NCI-H2081 treated with DMSO at 0.1 percent for 48 hours (cell line): ENCODE results near the gene ATP6AP2.
"Not testable (repeated sequence)": the region's sequence is repeated elsewhere in the genome, so short reads cannot be mapped to it uniquely, and the experiment has no call there.

Experiments
- DNase-seq: peaks from one replicate; lab custom pipeline; 2025; lab: John Stamatoyannopoulos, UW

The ATP6AP2 gene

GRCh38 chrX:40575411-40575810 is 5.4 kb upstream of the ATP6AP2 start:
- not testable (repeated sequence) for DNase-seq

DNA sequence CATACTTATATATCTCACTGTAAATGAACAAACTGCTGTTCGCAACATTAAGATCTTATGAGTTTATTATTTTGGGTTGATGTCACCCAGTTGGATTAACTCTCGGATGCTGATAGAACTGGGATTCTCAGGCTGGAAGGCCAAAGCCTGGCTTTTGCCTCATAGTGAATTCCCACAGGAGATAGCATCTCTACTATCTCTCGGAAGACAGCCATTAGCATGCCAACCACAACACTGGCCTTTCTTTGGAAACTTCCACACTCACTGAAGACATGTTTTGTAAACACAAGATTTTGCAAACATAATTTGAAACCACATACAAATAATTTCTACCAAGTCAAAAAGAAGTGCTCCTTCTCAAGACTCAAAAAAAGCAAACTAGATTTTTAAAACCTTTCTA is 4.5 kb upstream of the ATP6AP2 start:
- DNase-seq = no peak

DNA sequence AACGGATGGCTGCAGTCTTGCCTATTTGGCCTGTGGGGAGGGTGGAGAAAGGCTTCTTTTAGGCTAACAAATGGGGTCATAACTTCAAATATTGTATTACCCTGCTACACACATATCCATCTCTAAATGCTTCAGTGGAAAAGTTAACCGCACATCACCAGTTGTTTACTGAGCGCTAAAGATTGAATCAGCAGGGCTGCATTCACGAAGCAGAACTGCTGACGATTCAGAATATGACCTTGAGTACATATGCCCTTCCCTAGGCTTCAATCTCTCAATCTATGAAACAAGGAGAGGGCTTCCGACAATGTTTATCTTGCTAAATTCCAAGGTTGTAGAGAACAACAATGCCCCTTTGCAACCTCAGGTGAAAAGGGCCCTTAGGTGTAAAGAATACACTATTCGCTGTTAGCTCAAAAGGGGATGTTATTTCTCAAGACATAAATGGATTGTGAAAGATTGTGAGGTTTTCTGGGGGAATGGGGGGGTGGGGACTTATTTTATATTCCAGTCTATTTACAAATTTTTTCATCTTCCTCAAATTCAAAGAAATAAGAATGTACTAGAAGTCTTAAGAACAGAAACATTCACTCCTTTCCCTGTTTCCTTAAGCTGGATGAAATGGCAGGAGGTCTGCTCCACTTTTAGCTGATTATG is 2.6 kb upstream of the ATP6AP2 start:
- DNase-seq = no peak

- DNase-seq = no peak
Measured at GRCh38 chrX:40579141-40579540, 1.6 kb upstream of the ATP6AP2 start.

DNA sequence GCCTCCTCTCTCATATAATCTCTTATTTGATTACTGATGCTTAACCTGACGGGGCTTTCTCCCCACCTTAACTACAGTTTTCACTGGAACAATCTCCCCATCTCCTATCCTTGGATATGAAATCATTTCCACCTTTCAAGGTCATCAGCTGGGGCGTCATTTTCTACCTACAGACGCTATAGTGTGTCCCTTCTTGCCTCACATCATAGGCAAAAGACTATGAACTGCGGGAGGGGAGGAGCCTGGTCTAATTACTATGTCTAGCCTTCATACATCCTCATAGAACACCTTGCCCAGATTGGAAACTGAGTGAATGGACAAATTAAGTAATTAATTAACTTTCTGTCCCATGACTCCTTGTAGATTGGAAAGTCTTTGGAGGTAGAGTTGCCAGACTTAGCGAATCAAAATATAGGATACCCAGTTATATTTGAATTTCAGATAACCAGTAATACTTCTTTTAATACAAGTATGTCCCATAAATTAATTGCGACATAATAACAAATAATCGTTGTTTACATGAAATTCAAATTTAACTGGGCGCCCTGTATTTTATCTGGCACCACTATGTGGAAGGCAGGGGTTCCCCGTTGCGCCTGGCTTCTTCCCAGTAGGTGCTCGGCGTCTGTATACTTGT is 752 bp upstream of the ATP6AP2 start:
- DNase-seq = no peak

- DNase-seq = no peak
Measured at GRCh38 chrX:40581336-40581920, 658 bp downstream of the ATP6AP2 start.

- not testable (repeated sequence) for DNase-seq
Measured at GRCh38 chrX:40582178-40582577, 1.4 kb downstream of the ATP6AP2 start.

GRCh38 chrX:40582811-40583210 is 2.0 kb downstream of the ATP6AP2 start:
- DNase-seq = no peak

GRCh38 chrX:40587623-40588022 is 6.9 kb downstream of the ATP6AP2 start:
- DNase-seq = not testable (repeated sequence)

- not testable (repeated sequence) for DNase-seq
Measured at GRCh38 chrX:40589616-40590321, 9.0 kb downstream of the ATP6AP2 start.

DNA sequence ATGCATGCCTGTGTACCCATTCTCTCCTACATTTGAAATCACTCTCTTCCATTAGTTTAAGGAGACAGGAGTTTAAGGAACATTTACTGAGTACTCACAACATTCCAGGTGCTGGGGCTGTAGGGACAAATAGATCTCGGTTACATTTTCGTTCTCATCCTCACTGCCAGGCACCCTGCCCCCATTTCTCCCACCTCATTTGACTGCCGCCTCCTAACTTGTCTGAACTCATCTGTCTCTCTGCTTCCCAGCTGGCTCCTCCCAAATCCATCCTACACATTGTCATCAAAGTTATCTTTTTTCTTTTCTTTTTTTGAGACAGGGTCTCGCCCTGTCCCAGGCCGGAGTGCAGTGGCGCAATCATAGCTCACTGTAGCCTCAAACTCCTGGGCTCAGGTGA is 22.7 kb downstream of the ATP6AP2 start:
- DNase-seq = no peak

- no peak for DNase-seq
Measured at GRCh38 chrX:40607381-40607780, 26.6 kb downstream of the ATP6AP2 start.

DNA sequence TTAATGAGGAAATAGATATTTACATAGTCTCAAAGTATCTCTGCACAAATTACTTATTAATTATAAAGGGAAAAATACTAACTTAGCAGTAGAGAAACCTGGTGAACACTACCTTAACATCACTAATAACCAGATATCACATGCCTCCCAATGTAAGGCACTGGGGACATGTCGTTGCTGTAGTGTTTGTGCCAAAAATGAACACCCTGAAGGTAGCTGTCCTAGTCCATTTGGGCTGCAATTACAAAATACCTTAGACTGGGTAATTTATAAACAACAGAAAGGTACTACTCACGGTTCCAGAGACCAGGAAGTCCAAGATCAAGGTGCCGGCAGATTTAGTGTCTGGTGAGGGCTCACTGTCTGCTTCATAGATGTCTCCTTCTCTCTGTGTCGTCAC is 31.7 kb downstream of the ATP6AP2 start:
- DNase-seq = no peak

GRCh38 chrX:40615976-40616375 is 35.2 kb downstream of the ATP6AP2 start:
- no peak for DNase-seq

- DNase-seq = no peak
Measured at GRCh38 chrX:40617566-40617965, 36.8 kb downstream of the ATP6AP2 start.

DNA sequence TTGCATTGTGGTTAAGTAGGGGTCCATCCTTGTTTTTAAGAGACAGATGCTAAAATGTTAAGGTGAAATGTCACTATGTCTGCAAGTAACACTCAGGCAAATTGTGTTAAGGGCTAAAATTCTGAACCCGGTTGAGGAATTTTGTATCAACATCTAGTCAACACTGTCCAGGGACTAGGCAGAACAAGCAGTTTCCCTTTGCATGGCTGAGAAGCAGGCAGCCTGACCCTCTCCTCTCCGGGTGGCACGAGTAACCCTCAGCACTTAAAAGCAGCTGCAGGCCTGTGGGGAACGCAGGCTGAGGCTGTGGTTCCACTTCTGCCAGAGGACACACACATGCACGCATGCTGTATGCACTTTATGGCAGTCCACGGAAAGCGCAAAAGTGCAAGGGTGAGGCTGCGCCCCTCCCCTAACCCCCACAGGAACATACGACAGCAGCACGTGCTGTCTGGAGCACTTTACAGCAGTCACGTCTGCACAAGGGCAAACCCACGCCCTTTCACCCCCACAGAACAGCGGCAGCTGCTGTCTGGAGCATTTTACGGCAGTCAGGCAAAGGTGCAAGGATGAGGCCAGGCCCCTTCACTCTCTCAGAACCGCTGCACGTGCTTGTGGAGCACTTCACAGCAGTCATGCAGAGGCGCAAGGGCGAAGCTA is 41.8 kb downstream of the ATP6AP2 start:
- no peak for DNase-seq

DNA sequence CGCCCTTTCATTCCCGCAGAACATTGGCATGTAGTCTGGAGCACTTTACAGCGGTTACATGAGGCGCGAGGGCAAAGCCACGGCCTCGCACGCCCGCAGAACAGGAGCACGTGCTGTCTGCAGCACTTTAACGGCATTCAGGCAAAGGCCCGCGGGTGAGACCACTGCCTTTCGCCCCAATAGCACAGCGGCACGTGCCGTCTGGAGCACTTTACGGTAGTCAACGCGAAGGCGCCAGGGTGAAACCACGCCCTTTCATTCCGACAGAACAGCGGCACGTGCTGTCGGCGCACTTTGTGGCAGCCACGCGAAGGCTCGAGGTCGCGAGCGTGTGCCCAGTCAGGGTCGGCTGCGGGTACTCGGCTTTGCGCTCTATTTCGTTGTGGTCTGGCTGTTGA is 42.4 kb downstream of the ATP6AP2 start, which contains the start of gene MPC1L:
MPC1L (plus strand) TSS at position 290 of the 398 bp plus-strand sequence. CDS start 138 bp downstream, outside the sequence.
- DNase-seq = no peak

DNA sequence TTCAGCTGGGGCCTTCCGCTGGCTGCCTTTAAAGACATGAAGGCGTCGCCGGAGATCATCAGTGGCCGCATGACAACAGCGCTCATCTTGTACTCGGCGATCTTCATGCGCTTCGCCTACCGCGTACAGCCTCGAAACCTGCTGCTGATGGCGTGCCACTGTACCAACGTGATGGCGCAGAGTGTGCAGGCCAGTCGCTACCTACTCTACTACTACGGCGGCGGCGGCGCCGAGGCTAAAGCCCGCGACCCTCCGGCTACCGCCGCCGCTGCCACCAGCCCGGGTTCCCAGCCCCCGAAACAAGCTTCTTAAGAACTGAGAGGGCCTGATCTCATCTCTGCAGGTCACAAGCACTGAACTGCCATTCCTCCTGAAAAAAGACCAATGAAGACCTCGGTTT is 42.9 kb downstream of the ATP6AP2 start:
- no peak for DNase-seq

GRCh38 chrX:40625294-40625693 is 44.5 kb downstream of the ATP6AP2 start:
- no peak for DNase-seq

DNA sequence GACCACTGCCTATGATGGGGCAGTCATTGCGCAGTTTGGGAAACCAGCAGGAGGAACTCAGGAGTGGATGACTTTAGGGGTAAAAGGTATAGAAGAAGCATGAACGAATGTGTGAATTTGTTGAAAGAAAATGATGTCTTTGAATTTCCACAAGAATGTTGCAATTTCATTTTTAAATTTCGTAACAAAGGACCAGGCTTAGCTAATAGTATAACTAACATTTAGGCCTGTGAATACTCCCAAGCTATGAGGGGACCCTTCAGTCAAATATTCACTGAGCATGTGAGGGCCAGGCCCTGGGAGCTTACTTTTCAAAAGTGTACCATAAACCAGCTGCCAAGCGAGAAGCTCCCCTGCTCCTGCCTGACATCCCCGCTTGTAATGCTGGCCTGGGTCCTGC is 47.7 kb downstream of the ATP6AP2 start:
- DNase-seq = no peak

- no peak for DNase-seq
Measured at GRCh38 chrX:40632199-40632598, 51.4 kb downstream of the ATP6AP2 start.

GRCh38 chrX:40637687-40638086 is 56.9 kb downstream of the ATP6AP2 start:
- DNase-seq = no peak
